OCI-LY7 (cell line): ENCODE data around the gene ALOX5AP. TPM values are rescaled to one million over a fixed set of nuclear protein-coding genes. Genes with fewer than 3 reads are reported as not detected.

ENCODE experiments used
- BruUV-seq: library from RNA; stranded (reverse); fragments of 400-500 nt; replicated peaks from 2 replicates; lab custom pipeline; 2021; lab: Mats Ljungman, UMichigan
- CTCF ChIA-PET: fragments of 300-600 bp; sonication (Branson Sonifier 250); formaldehyde crosslinking; loops from one replicate; lab custom pipeline; 2022; ENCODE audit warnings: antibody characterized with exemption; ENCODE audit not compliant: unreplicated experiment; lab: Charles Lee
- POLR2A ChIA-PET: fragments of 300-600 bp; sonication (Branson Sonifier 250); formaldehyde crosslinking; loops from one replicate; lab custom pipeline; 2022; ENCODE audit warnings: antibody characterized with exemption; lab: Charles Lee
- DNase-seq: peaks from one replicate; pipeline ENCODE4 v3.0.0-alpha.2; 2015; ENCODE audit warnings: low spot score
- H2AFZ ChIP-seq: fragments of 200-600 bp; sonication (generic), shearing (Covaris generic); 2 replicates; pipeline ENCODE4 v1.6.1; 2014; ENCODE audit warnings: mild to moderate bottlenecking, antibody characterized with exemption, low read length, moderate library complexity
- H3K27ac ChIP-seq: fragments of 200-600 bp; sonication (generic); 2 replicates; pipeline ENCODE4 v1.5.1; 2014; ENCODE audit warnings: mixed run types, low read depth, mild to moderate bottlenecking, moderate library complexity, low read length, inconsistent platforms; ENCODE audit not compliant: poor library complexity, severe bottlenecking
- H3K36me3 ChIP-seq: fragments of 200-600 bp; sonication (generic); 2 replicates; pipeline ENCODE4 v1.6.1; 2014; ENCODE audit warnings: mild to moderate bottlenecking, antibody characterized with exemption, low read length, moderate library complexity, mixed read lengths; ENCODE audit not compliant: insufficient read depth
- H3K4me1 ChIP-seq: fragments of 200-600 bp; sonication (generic); 2 replicates; pipeline ENCODE4 v1.5.1; 2014; ENCODE audit warnings: mild to moderate bottlenecking, low read length; ENCODE audit not compliant: insufficient read depth, poor library complexity, severe bottlenecking
- H3K4me2 ChIP-seq: fragments of 200-600 bp; sonication (generic); 2 replicates; pipeline ENCODE4 v1.6.1; 2014; ENCODE audit warnings: mild to moderate bottlenecking, low read length
- H3K4me3 ChIP-seq: fragments of 200-600 bp; sonication (generic); 2 replicates; pipeline ENCODE4 v1.5.1; 2014; ENCODE audit warnings: mild to moderate bottlenecking, low read depth, low read length; ENCODE audit not compliant: poor library complexity, severe bottlenecking
- H3K79me2 ChIP-seq: fragments of 200-600 bp; sonication (generic); 2 replicates; pipeline ENCODE4 v1.6.1; 2016; ENCODE audit warnings: low read depth, mild to moderate bottlenecking, low read length, moderate library complexity, mixed read lengths; ENCODE audit not compliant: insufficient read depth
- H3K9me2 ChIP-seq: fragments of 200-600 bp; sonication (generic); 2 replicates; pipeline ENCODE4 v1.6.1; 2016; ENCODE audit warnings: mild to moderate bottlenecking, low read length, mixed read lengths; ENCODE audit not compliant: insufficient read depth
- H3K9me3 ChIP-seq: fragments of 200-600 bp; sonication (generic); 2 replicates; pipeline ENCODE4 v1.6.1; 2014; ENCODE audit warnings: mild to moderate bottlenecking, mixed run types, low read length, mixed read lengths
- H4K20me1 ChIP-seq: fragments of 200-600 bp; sonication (generic); 2 replicates; pipeline ENCODE4 v1.6.1; 2014; ENCODE audit warnings: mild to moderate bottlenecking, antibody characterized with exemption, low read length, moderate library complexity, mixed read lengths; ENCODE audit not compliant: insufficient read depth
- CTCF ChIP-seq: fragments of 200-600 bp; sonication (generic); conservative IDR thresholded peaks from 2 replicates; pipeline ENCODE4 v1.5.1; 2014; ENCODE audit warnings: mild to moderate bottlenecking, antibody characterized with exemption, low read length, moderate library complexity, mixed read lengths
- EZH2phosphoT487 ChIP-seq: fragments of 200-600 bp; sonication (generic); IDR thresholded peaks from 2 replicates; pipeline ENCODE4 v1.6.1; 2018; ENCODE audit warnings: low read depth, borderline replicate concordance, mild to moderate bottlenecking, mixed run types, antibody characterized with exemption, low read length, moderate library complexity, mixed read lengths
- intact Hi-C: fragments of 100-400 bp; cut with micrococcal nuclease; formaldehyde crosslinking; loops from one replicate; pipeline ENCODE4 v1.10.0; 2022; ENCODE audit not compliant: unreplicated experiment
- total RNA-seq, 2 experiments: library from RNA; depleted of rRNA in 1 of 2; stranded (reverse); fragments of >200 nt in 1 of 2; shearing (Covaris generic) in 1 of 2; gene quantifications; 2 replicates each; pipeline ENCODE4 v1.2.3, GENCODE V29; 2014 to 2022

The ALOX5AP gene
- total RNA-seq, 2 experiments from 2014 or later = 89.9 to 90.9 TPM

- no peaks in the 10 kb centered on the region for H3K36me3 ChIP-seq
- peaks cover 15% of the 10 kb centered on the region for H3K4me1 ChIP-seq
- POLR2A ChIA-PET = interaction anchor here (0.7 to 1.4 kb wide), 6 partner anchors 8 to 67 kb away, joined by 3 to 4 read pairs (median 3); no protein-coding TSS in a partner anchor
- no peaks in the 10 kb centered on the region for H4K20me1 ChIP-seq
- TF ChIP-seq CTCF (no peak), EZH2phosphoT487 (no peak)
- H3K9me2 ChIP-seq = no peaks in the 10 kb centered on the region
- peak overlapping the region; percentile 4 for H3K27ac ChIP-seq
- DNase-seq = peak; percentile 73
- no TSS peak for BruUV-seq
- peak overlapping the region; percentile 63 for H3K4me3 ChIP-seq
- CTCF ChIA-PET = interaction anchor here (1.2 kb wide), 1 partner anchor 9 kb away, joined by 3 read pairs; no protein-coding TSS in a partner anchor
- peak overlapping the region; percentile 87 for H2AFZ ChIP-seq
- H3K79me2 ChIP-seq = no peaks in the 10 kb centered on the region
- intact Hi-C loops = no loop called here
- H3K4me2 ChIP-seq = peak overlapping the region; percentile 77
- no peaks in the 10 kb centered on the region for H3K9me3 ChIP-seq
These were observed 44.8 kb upstream of the ALOX5AP start for GRCh38 chr13:30690282-30691188.

- BruUV-seq = no TSS peak
- CTCF ChIA-PET = no interaction called here
- no peak overlapping the region for H3K4me3 ChIP-seq
- no peak overlapping the region for H3K27ac ChIP-seq
- H3K4me2 ChIP-seq = no peak overlapping the region
- no peak for DNase-seq
- no peak overlapping the region for H2AFZ ChIP-seq
- peaks cover 25% of the 10 kb centered on the region for H3K4me1 ChIP-seq
- TF ChIP-seq EZH2phosphoT487 (no peak), CTCF (no peak)
- H3K36me3 ChIP-seq = no peaks in the 10 kb centered on the region
- no peaks in the 10 kb centered on the region for H3K79me2 ChIP-seq
- H3K9me3 ChIP-seq = no peaks in the 10 kb centered on the region
- H4K20me1 ChIP-seq = no peaks in the 10 kb centered on the region
- intact Hi-C loops = no loop called here
- H3K9me2 ChIP-seq = no peaks in the 10 kb centered on the region
- POLR2A ChIA-PET = no interaction called here
These were observed 43.2 kb upstream of the ALOX5AP start for GRCh38 chr13:30692113-30692512.
